ENCODE data around the gene CALML5.

GRCh38 chr10:5507649-5508131 lies 8.3 kb upstream of the CALML5 start:
- TF ChIP-seq CTCF (IDR thresholded peaks at IDR 0.05): no peak
- no peak for TF ChIP-seq POLR2A (IDR thresholded peaks at IDR 0.05)

Measured in transverse colon (tissue), 3 donors.